Colon (tissue), 2 donors: ENCODE data around the gene MKLN1.
"Not testable (repeated sequence)": the region's sequence is repeated elsewhere in the genome, so short reads cannot be mapped to it uniquely, and the experiment has no call there.

ENCODE experiments used
- FAIRE-seq: peaks from 2 replicates; lab custom pipeline; 2012; peaks lifted over from hg19 to GRCh38; lab: Jason Lieb, UNC
- donor health status: control.
- donor health status: control.

MKLN1 gene

DNA sequence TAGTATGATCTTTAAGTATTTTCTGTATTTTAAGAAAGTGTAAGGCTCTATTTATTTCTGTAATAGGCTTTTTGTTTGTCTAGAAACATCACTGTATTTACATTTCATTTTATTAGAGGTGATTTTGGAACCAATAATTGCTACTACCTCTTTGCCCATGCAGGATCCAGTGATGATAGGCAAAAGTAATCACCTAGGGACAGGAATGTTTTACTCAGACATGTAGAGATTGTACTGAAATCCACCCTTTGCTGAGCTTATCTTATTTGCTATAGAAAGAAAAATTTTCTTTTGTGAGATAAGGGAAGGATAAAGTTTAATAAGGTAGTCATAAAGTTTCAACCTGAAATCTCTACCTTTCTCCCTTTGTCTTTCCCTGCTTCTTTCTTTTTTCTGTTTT, 73.5 kb downstream of the MKLN1 start:
- FAIRE-seq: no peak

GRCh38 chr7:131403322-131403721, 75.6 kb downstream of the MKLN1 start:
- FAIRE-seq: no peak

GRCh38 chr7:131404226-131404911, 76.7 kb downstream of the MKLN1 start:
- FAIRE-seq: no peak

DNA sequence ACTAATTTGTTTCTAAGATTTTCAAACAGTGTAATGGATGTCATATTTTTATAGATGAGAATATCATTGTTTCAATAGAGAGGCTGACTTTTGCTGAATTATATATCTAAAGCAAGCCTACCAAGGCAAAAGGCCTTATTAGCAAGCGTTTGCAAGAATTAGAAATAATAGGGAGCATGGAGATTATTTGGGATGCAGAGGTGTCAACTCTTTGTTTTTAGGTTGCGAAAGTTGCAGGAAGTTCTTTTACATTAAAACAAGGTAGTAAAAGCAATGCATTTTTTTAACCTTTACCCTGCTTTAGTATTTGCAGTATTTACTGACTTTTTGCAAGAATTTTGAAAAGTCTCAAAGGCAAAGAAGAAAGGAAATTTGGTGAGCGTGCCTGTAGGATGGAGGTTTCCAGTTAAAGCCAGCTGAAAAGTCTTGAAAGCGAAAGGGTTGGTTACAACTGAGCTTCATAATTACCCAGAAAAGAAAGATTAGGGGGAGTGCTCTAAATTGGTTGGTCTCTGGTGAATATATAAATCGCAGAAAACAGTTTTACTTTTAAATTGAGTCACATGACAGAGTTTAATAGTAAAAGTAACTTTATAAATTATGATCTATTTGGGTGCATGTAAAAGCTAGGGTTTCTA, 81.6 kb downstream of the MKLN1 start:
- FAIRE-seq: no peak

DNA sequence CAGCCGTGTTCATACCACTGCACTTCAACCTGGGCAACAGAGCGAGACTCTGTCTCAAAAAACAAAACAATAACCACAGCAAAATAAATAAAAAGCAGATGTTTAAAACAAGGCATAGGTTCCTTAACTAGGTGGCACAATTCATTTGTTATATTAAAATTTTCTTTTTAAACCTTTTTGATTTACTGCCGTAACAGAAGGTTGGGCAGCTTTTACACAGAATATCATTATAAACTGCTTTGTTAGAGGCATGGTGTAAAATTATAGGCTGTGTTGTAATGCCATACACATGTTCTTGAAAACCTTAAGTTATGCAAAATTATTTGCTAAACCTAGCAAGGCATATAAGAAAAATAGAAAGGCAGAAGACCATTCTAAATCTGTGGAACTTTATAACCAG, 84.4 kb downstream of the MKLN1 start:
- no peak for FAIRE-seq

DNA sequence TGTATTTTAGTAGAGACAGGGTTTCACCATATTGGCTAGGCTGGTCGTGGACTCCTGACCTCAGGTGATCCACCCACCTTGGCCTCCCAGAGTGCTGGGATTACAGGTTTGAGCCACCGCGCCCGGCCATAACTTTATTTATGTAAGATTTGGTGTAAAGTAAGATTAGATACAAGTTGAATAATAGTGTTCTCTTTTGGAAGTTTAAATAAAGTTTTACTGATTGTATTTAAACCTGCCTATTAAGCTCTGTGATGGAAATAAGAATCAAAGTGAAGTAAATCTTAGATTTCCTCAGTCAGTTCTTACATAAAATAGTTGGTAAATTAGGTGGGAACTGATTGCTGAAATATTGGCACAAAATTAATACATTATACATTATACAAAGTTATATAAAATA, 86.0 kb downstream of the MKLN1 start:
- FAIRE-seq: no peak

DNA sequence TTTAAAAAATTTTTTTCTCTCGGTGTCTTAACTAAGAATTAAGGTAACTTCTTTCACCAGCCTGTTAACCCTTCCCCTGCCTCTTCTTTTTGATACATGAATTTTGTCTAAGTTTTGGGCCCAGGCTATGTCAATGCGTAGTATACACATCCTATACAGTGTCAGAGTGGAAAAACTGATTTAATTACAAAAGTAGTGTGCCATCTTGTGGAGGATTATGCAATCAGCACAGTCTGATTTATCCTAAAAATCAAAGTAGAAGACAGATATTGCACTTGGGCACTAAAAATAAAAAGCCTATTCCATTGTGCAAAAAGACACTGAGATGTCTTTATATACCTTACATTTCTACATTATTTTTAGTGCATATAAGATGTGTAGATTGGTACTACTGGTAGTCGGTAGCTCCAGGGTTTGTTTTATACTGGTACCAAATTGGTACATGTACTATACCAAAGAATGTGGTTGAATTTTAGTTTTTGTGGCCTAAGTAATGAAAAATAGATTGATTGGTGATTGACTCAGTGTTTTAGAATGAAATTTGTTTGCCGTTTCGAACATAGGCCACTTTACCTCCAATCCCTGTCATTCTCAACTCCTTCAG, 96.6 kb downstream of the MKLN1 start:
- FAIRE-seq: no peak

- FAIRE-seq: no peak
Measured at GRCh38 chr7:131425992-131426391, 98.3 kb downstream of the MKLN1 start.

DNA sequence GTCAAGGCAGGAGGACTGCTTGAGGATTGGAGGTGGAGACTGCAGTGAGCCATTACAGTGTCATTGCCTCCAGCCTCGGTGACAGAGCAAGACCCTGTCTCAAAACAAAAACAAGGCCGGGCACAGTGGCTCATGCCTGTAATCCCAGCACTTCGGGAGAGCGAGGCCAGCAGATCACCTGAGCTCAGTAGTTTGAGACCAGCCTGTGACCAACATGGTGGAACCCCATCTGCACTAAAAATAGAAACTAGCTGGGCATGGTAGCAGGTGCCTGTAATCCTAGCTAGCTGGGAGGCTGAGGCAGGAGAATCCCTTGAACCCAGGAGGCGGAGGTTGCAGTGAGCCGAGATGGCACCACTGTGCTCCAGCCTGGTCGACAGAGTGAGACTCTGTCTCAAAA, 103.2 kb downstream of the MKLN1 start:
- not testable (repeated sequence) for FAIRE-seq

DNA sequence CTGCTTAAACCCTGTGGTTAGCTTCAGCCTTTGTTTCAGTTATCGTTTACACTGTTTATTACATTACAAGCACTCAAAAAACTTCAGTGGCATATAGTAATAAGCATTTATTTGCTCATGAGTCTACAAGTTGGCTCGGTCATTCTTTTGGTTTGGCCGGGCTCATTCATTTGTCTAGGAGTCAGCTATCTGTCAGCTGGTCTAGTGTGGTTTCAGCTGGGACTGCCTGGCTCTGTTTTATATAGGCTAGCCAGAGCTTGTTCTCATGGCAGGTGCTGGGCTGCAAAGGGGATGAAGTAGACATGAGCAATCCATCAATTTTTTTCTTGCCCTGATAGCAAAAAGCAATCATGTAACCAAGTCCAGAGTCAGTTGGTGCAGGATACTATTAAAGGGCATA, 103.6 kb downstream of the MKLN1 start:
- no peak for FAIRE-seq

GRCh38 chr7:131431756-131432155, 104.1 kb downstream of the MKLN1 start:
- FAIRE-seq: no peak

DNA sequence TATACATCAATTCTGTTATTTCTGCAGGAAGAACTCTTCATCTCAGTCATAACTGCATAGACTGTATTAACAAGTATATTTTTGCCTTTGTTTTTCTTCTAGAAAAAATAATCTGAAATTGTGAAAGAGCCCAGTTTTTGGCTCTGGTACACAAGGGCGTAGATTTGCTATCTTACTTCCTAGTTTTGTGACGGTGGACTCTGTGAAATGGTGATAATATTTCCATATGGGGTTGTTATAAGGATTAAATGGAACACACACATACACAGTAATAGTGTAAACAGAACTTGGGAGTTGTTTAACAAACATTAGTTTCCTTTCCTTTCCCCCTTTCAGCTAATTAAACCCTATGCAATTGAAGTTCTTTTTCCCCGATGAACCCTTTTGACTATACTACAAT, 108.7 kb downstream of the MKLN1 start:
- no peak for FAIRE-seq

GRCh38 chr7:131438969-131439368, 111.3 kb downstream of the MKLN1 start:
- FAIRE-seq: no peak

GRCh38 chr7:131443496-131443895, 115.8 kb downstream of the MKLN1 start:
- no peak for FAIRE-seq

DNA sequence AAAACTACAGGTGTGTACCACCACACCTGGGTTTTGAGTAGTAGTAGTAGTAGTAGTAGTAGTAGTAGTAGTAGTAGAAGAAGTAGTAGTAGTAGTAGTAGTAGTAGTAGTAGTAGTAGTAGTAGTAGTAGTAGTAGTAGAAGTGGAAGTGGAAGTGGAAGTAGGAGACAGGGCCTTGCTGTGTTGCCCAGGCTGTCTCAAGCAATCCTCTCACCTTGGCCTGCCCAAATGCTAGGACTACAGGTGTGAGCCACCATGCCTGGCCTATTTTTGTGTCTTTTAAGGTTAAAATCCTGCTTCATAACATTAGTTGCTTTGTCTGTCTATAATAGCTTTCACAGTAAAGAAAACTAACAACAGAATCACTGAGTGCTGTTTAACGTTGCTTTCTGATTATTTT, 117.0 kb downstream of the MKLN1 start:
- FAIRE-seq: no peak

DNA sequence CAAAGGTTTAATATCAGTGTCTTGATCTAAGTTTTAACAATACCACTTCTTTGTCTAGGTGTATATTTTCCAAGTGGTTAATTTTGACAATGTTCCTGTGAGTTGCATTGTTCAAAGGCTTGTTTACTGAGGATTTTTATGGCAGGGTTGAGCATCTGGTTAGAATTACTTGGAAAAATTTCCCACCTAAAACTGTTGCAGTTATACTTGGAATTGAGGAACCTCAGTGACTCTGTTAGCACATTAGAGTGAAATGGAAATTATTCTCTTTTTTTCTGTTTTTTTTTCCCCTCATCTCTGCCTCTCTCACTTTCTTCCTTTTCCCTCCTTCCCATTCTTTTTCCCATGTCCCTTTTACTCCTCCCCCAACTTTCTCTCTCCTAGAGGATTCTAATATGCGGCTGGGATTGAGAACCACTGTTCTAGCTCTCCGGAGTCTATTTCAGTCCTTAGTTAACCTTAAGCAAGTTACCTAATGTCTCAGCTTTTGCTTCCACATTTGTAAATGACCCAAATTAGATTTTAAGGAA, 121.8 kb downstream of the MKLN1 start:
- no peak for FAIRE-seq

DNA sequence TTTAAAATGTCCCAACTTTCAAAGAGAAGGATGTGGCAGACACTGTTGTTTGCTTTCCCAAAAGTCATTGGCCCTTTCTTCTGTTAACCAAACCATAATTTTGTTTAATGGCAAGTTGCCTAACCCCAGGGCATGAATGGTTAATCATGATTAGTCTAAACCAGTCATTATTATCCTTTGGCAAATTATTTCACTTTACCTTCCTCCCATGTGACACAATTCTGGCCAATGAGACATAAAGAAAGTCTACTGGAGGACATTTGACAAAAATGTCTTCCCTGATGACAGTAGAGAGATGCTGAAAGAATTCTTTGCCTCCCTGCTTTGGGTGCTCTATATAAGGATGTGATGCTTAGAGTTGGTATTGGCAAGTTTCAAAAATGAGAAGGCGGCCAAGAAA, 126.8 kb downstream of the MKLN1 start:
- FAIRE-seq: no peak

DNA sequence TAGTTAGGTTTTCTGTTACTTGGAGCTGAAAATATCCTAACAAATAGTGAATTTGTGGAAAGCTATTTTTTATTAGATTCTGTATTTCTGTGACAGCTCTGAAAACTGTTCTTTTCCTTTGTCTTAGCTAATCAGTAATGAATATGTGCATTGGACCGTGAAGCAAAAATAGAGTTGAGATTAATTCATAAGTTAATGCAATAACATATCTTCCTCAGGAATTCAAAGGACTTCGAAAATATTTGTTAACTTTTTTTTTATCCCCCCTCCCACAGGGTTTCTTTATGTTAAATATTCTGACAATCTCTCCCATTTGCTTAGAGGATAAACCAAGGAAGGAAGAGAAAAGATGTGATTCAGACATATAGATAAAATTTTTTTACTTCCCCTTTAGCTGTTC, 127.3 kb downstream of the MKLN1 start:
- FAIRE-seq: no peak

GRCh38 chr7:131455546-131455945, 127.9 kb downstream of the MKLN1 start:
- no peak for FAIRE-seq

- FAIRE-seq: no peak
Measured at GRCh38 chr7:131456338-131456737, 128.7 kb downstream of the MKLN1 start.

GRCh38 chr7:131459256-131459655, 131.6 kb downstream of the MKLN1 start:
- FAIRE-seq: no peak

- FAIRE-seq: no peak
Measured at GRCh38 chr7:131462059-131462458, 134.4 kb downstream of the MKLN1 start.

DNA sequence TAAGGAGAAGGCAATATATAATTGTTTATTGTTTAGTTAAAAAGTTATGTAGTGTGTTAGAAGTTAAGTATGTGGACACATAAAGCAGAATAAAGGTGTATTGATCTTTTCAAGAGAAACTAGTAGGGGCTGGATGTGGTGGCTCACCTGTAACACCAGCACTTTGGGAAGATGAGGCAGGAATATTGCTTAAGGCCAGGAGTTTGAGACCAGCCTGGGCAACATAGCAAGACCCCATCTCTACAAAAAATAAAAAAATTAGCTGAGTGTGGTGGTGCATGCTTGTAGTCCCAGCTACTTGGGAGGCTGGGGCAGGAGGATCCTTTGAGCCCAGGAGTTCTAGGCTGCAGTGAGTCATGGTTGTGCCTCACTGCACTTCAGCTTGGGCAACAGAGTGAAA, 135.0 kb downstream of the MKLN1 start:
- not testable (repeated sequence) for FAIRE-seq
